Epithelial cell of esophagus (primary cell): ENCODE results near the gene PANX2.
"Not testable (repeated sequence)": the region's sequence is repeated elsewhere in the genome, so short reads cannot be mapped to it uniquely, and the experiment has no call there.

ENCODE experiments used
- DNase-seq: peaks from one replicate; pipeline ENCODE4 v3.0.0; 2010; ENCODE audit warnings: low read depth
- H3K4me3 ChIP-seq: 2 replicates; pipeline ENCODE4 v1.5.1; 2011; ENCODE audit warnings: mild to moderate bottlenecking, low read length, control low read depth
- CTCF ChIP-seq: IDR thresholded peaks from 2 replicates; pipeline ENCODE4 v1.5.1; 2011; ENCODE audit warnings: low read depth, mild to moderate bottlenecking, low read length, control low read depth, inconsistent platforms; ENCODE audit not compliant: insufficient read depth; ENCODE audit errors: missing control alignments

The PANX2 gene

GRCh38 chr22:50199829-50200460, 29.4 kb downstream of the PANX2 start:
- TF ChIP-seq CTCF = no peak
- no peak for DNase-seq
- H3K4me3 ChIP-seq = peak overlapping the region; percentile 75

GRCh38 chr22:50200461-50201190, 30.1 kb downstream of the PANX2 start, which contains the start of gene SELENOO:
SELENOO (plus strand) TSS chr22:50201011; CDS start chr22:50201037, 26 bp downstream.
- peak; percentile 89 for DNase-seq
- peak within 1 kb of the TSS; percentile 75 for H3K4me3 ChIP-seq
- no peak for TF ChIP-seq CTCF

DNA sequence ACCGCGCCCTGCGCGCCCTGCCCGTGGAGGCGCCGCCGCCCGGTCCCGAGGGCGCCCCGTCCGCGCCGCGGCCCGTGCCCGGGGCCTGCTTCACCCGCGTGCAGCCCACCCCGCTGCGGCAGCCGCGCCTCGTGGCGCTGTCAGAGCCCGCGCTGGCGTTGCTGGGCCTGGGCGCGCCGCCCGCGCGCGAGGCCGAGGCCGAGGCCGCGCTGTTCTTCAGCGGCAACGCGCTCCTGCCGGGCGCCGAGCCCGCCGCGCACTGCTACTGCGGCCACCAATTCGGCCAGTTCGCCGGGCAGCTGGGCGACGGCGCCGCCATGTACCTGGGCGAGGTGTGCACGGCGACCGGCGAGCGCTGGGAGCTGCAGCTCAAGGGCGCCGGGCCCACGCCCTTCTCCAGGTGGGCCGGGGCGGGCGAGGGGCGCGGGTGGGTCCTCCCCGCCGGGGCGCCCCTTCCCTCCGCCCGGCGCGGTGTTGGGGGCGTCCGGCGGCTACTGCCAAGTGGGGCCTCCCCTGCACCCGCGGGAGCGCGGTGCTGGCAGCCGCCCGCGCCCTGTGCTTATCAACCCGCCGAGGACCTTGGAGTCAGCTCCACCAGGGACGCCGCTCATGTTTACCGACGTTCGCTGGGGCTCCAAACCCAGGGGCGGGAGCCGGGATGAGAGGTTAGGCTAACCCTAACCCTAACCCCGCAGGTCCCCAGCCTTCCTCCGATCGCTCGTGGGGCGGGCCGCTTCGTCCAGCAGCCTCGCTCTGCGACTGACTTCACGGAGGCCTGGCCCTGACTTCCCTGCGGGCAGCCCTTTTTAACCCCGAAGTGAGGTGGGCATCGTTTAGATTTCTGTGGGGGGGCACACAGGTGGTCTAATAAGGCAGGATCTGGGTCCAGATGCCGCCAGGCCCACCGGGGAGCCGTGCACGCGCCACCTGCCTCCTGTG, 30.9 kb downstream of the PANX2 start:
- peak; percentile 19 for DNase-seq
- no peak for TF ChIP-seq CTCF
- H3K4me3 ChIP-seq = peak overlapping the region; percentile 75

- no peak for DNase-seq
- no peak for TF ChIP-seq CTCF
- H3K4me3 ChIP-seq = peak overlapping the region; percentile 75
Observed at GRCh38 chr22:50202130-50202666, 31.7 kb downstream of the PANX2 start.

- no peak overlapping the region for H3K4me3 ChIP-seq
- TF ChIP-seq CTCF = no peak
- DNase-seq = no peak
Observed at GRCh38 chr22:50203288-50203687, 32.8 kb downstream of the PANX2 start.

- no peak for DNase-seq
- TF ChIP-seq CTCF = no peak
- no peak overlapping the region for H3K4me3 ChIP-seq
Observed at GRCh38 chr22:50204571-50204970, 34.0 kb downstream of the PANX2 start.

DNA sequence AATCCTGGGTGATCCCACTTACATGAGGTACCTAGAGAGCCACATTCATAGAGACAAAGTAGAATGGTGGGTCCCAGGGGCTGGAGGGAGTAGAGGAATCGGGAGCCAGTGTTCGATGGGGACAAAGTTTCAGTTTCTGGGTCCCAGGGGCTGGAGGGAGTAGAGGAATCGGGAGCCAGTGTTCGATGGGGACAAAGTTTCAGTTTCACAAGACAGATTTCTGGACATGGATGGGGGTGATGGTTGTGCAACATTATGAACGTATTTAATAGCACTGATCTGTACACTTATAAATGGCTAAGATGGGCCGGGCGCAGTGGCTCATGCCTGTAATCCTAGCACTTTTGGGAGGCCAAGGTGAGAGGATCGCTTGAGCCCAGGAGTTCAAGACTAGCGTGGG, 34.5 kb downstream of the PANX2 start:
- not testable (repeated sequence) for H3K4me3 ChIP-seq, DNase-seq
